PC-3 (cell line): ENCODE measurements around the gene INPP5D. TPM values are rescaled to one million over a fixed set of nuclear protein-coding genes. Genes with fewer than 3 reads are reported as not detected.

Source experiments
- ATAC-seq: fragments of 200-7000 bp; cut with Tn5 transposase; 2 replicates; pipeline ENCODE4 v1.9.1; 2020; ENCODE audit warnings: mild to moderate bottlenecking, moderate library complexity
- BruUV-seq: library from RNA; stranded (reverse); fragments of 400-500 nt; replicated peaks from 2 replicates; lab custom pipeline; 2021; lab: Mats Ljungman, UMichigan
- CTCF ChIA-PET: fragments of 300-600 bp; sonication (Branson Sonifier 250); formaldehyde crosslinking; loops from one replicate; lab custom pipeline; 2022; ENCODE audit warnings: antibody characterized with exemption; lab: Charles Lee
- POLR2A ChIA-PET: fragments of 300-600 bp; sonication (Branson Sonifier 250); formaldehyde crosslinking; loops from one replicate; lab custom pipeline; 2022; ENCODE audit warnings: antibody characterized with exemption; ENCODE audit not compliant: unreplicated experiment; lab: Charles Lee
- DNase-seq: peaks from one replicate; pipeline ENCODE4 v3.0.0-alpha.2; 2015
- H2AFZ ChIP-seq: fragments of 300-600 bp; sonication (generic); 2 replicates; pipeline ENCODE4 v1.6.0; 2016; ENCODE audit warnings: antibody characterized with exemption, low read length
- H3F3A ChIP-seq: fragments of 300-600 bp; sonication (generic); one replicate; pipeline ENCODE4 v1.6.0; 2017; ENCODE audit warnings: antibody characterized with exemption, low read length, control low read depth, mild to moderate bottlenecking; ENCODE audit not compliant: unreplicated experiment
- H3K27ac ChIP-seq: fragments of 300-600 bp; sonication (generic); 2 replicates; pipeline ENCODE4 v1.5.1; 2016; ENCODE audit warnings: mild to moderate bottlenecking, low read length
- H3K27me3 ChIP-seq: fragments of 300-600 bp; sonication (generic); 2 replicates; pipeline ENCODE4 v1.6.1; 2016; ENCODE audit warnings: low read length, mixed read lengths
- H3K36me3 ChIP-seq: fragments of 300-600 bp; sonication (generic); 2 replicates; pipeline ENCODE4 v1.6.1; 2016; ENCODE audit warnings: low read depth, mixed run types, low read length, mixed read lengths
- H3K4me1 ChIP-seq: fragments of 300-600 bp; sonication (generic); 2 replicates; pipeline ENCODE4 v1.5.1; 2016; ENCODE audit warnings: low read length; ENCODE audit not compliant: insufficient read depth
- H3K4me2 ChIP-seq: fragments of 300-600 bp; sonication (generic); 2 replicates; pipeline ENCODE4 v1.6.0; 2016; ENCODE audit warnings: low read length
- H3K4me3 ChIP-seq: fragments of 300-600 bp; sonication (generic); 2 replicates; pipeline ENCODE4 v1.5.1; 2016; ENCODE audit warnings: mild to moderate bottlenecking, low read length, mixed read lengths
- H3K79me2 ChIP-seq: fragments of 300-600 bp; sonication (generic); 2 replicates; pipeline ENCODE4 v1.6.1; 2017; ENCODE audit warnings: low read length, mixed read lengths
- H3K9ac ChIP-seq: fragments of 300-600 bp; sonication (generic); 2 replicates; pipeline ENCODE4 v1.6.0; 2016; ENCODE audit warnings: mild to moderate bottlenecking, low read length
- H3K9me2 ChIP-seq: fragments of 300-600 bp; sonication (generic); replicated peaks from 2 replicates; pipeline ENCODE4 v1.6.1; 2016; ENCODE audit warnings: mixed run types, low read length, mixed read lengths
- H3K9me3 ChIP-seq: fragments of 300-600 bp; sonication (generic); 2 replicates; pipeline ENCODE4 v1.6.1; 2016; ENCODE audit warnings: low read length, mixed read lengths
- H4K20me1 ChIP-seq: fragments of 300-600 bp; sonication (generic); 2 replicates; pipeline ENCODE4 v1.6.1; 2016; ENCODE audit warnings: low read length, mixed read lengths
- CTCF ChIP-seq: fragments of 300-600 bp; sonication (generic); conservative IDR thresholded peaks from 2 replicates; pipeline ENCODE4 v1.5.1; 2017; ENCODE audit warnings: antibody characterized with exemption, low read depth, mild to moderate bottlenecking, low read length
- EZH2 ChIP-seq: fragments of 300-600 bp; sonication (generic); IDR thresholded peaks from one replicate; pipeline ENCODE4 v1.6.1; 2017; ENCODE audit warnings: antibody characterized with exemption, mild to moderate bottlenecking, low read length; ENCODE audit not compliant: unreplicated experiment
- EZH2phosphoT487 ChIP-seq: fragments of 300-600 bp; sonication (generic); IDR thresholded peaks from 2 replicates; pipeline ENCODE4 v1.6.1; 2018; ENCODE audit warnings: mild to moderate bottlenecking, antibody characterized with exemption, low read length, borderline replicate concordance
- intact Hi-C: fragments of 100-400 bp; cut with micrococcal nuclease; formaldehyde crosslinking; loops from 2 replicates; pipeline ENCODE4 v1.9.0; 2023
- total RNA-seq: library from RNA; depleted of rRNA; stranded (reverse); fragments of >200 nt; gene quantifications from 2 replicates; pipeline ENCODE4 v1.2.3, GENCODE V29; 2014

The INPP5D gene
- total RNA-seq, 1 experiment from 2014 or later = 0.26 TPM

GRCh38 chr2:233112329-233112728 lies 52.2 kb downstream of the INPP5D start:
- CTCF ChIA-PET = no interaction called here
- TF ChIP-seq EZH2phosphoT487 (no peak), EZH2 (no peak)
- POLR2A ChIA-PET = no interaction called here
- Histone ChIP-seq H3K27ac (no peak overlapping the region), H3K4me2 (no peak overlapping the region), H3K4me1 (no peaks in the 10 kb centered on the region), H3K9me3 (no peaks in the 10 kb centered on the region), H3F3A (no peaks in the 10 kb centered on the region), H2AFZ (peak overlapping the region; percentile 50; the same call in 1 of the 2 replicates), H4K20me1 (no peaks in the 10 kb centered on the region), H3K36me3 (no peaks in the 10 kb centered on the region), H3K9ac (no peak overlapping the region), H3K4me3 (no peak overlapping the region), H3K27me3 (no peaks in the 10 kb centered on the region), H3K79me2 (no peaks in the 10 kb centered on the region), H3K9me2 (no peaks in the 10 kb centered on the region)
- ATAC-seq (no peak), DNase-seq (no peak)
- no TSS peak for BruUV-seq
- intact Hi-C loops = no loop called here

- intact Hi-C loops = no loop called here
- no peaks in the 10 kb centered on the region for H4K20me1 ChIP-seq
- CTCF ChIA-PET = no interaction called here
These were observed 52.8 kb downstream of the INPP5D start for GRCh38 chr2:233112776-233113452.

GRCh38 chr2:233114421-233114861 lies 54.3 kb downstream of the INPP5D start:
- H3K36me3 ChIP-seq = no peaks in the 10 kb centered on the region
- H3K9me3 ChIP-seq = no peaks in the 10 kb centered on the region
- no peaks in the 10 kb centered on the region for H3K27me3 ChIP-seq
- CTCF ChIA-PET = no interaction called here
- no peak overlapping the region for H3K27ac ChIP-seq
- BruUV-seq = no TSS peak
- no peak overlapping the region for H3K4me3 ChIP-seq
- POLR2A ChIA-PET = no interaction called here
- intact Hi-C loops = no loop called here
- TF ChIP-seq EZH2phosphoT487 = no peak
- no peak for TF ChIP-seq CTCF
- no peak for TF ChIP-seq EZH2
- no peak for DNase-seq
- H3K9ac ChIP-seq = no peak overlapping the region
- H3K9me2 ChIP-seq = no peaks in the 10 kb centered on the region
- no peak overlapping the region for H2AFZ ChIP-seq
- no peaks in the 10 kb centered on the region for H3K4me1 ChIP-seq
- no peak for ATAC-seq
- H4K20me1 ChIP-seq = no peaks in the 10 kb centered on the region
- H3K79me2 ChIP-seq = no peaks in the 10 kb centered on the region
- H3F3A ChIP-seq = no peaks in the 10 kb centered on the region
- no peak overlapping the region for H3K4me2 ChIP-seq

More at GRCh38 chr2:233112776-233113452, 52.8 kb downstream of the INPP5D start:
- TF ChIP-seq EZH2 = no peak
- no peak for TF ChIP-seq EZH2phosphoT487
- TF ChIP-seq CTCF = no peak
- no peak for DNase-seq
- no peaks in the 10 kb centered on the region for H3F3A ChIP-seq
- POLR2A ChIA-PET = no interaction called here
- no peaks in the 10 kb centered on the region for H3K9me2 ChIP-seq
- no peaks in the 10 kb centered on the region for H3K9me3 ChIP-seq
- H3K27ac ChIP-seq = no peak overlapping the region
- ATAC-seq = no peak
- no peak overlapping the region for H3K4me3 ChIP-seq
- H3K4me1 ChIP-seq = no peaks in the 10 kb centered on the region
- no peaks in the 10 kb centered on the region for H3K27me3 ChIP-seq
- H2AFZ ChIP-seq = no peak overlapping the region
- no peak overlapping the region for H3K4me2 ChIP-seq
- no peaks in the 10 kb centered on the region for H3K36me3 ChIP-seq
- no TSS peak for BruUV-seq
- no peak overlapping the region for H3K9ac ChIP-seq
- no peaks in the 10 kb centered on the region for H3K79me2 ChIP-seq
